Measurements from ENCODE around the gene MYBPHL.

DNA sequence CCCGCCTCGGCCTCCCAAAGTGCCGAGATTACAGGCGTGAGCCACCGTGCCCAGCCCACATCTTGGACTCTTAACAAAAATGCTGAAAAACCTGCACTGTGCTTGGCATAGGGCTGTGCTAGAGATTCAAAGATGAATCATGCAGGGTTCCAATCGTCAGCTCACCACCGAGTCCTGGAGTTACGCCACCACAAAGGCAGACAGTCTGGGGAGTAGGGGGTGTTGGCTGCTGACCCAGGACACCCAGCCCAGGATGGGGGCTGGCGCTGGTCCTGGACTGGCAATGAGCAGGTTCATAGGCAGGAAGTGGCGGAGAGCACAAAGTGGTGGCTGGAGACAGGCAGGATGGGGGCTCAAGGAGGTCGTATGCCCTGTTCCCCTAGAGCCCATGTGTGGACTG is 39.8 kb downstream of the MYBPHL start:
- TF ChIP-seq NFIC (IDR thresholded peaks at IDR 0.05; ENCODE audit: borderline replicate concordance): no peak
- TF ChIP-seq, protein P1, sequence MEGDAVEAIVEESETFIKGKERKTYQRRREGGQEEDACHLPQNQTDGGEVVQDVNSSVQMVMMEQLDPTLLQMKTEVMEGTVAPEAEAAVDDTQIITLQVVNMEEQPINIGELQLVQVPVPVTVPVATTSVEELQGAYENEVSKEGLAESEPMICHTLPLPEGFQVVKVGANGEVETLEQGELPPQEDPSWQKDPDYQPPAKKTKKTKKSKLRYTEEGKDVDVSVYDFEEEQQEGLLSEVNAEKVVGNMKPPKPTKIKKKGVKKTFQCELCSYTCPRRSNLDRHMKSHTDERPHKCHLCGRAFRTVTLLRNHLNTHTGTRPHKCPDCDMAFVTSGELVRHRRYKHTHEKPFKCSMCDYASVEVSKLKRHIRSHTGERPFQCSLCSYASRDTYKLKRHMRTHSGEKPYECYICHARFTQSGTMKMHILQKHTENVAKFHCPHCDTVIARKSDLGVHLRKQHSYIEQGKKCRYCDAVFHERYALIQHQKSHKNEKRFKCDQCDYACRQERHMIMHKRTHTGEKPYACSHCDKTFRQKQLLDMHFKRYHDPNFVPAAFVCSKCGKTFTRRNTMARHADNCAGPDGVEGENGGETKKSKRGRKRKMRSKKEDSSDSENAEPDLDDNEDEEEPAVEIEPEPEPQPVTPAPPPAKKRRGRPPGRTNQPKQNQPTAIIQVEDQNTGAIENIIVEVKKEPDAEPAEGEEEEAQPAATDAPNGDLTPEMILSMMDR (IDR thresholded peaks at IDR 0.05): no peak
- no peak for TF ChIP-seq MEF2A (IDR thresholded peaks at IDR 0.05; ENCODE audit: borderline replicate concordance, low read depth)
- TF ChIP-seq, protein P2, sequence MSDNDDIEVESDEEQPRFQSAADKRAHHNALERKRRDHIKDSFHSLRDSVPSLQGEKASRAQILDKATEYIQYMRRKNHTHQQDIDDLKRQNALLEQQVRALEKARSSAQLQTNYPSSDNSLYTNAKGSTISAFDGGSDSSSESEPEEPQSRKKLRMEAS (IDR thresholded peaks at IDR 0.05; ENCODE audit: low read depth): no peak
- TF ChIP-seq SMC3 (IDR thresholded peaks at IDR 0.05; ENCODE audit: low read depth, low read length): no peak
- no peak for TF ChIP-seq RCOR1 (IDR thresholded peaks at IDR 0.05; ENCODE audit: low read length)
- TF ChIP-seq GABPA (IDR thresholded peaks at IDR 0.05; ENCODE audit: low read depth): no peak
- TF ChIP-seq, protein P3, sequence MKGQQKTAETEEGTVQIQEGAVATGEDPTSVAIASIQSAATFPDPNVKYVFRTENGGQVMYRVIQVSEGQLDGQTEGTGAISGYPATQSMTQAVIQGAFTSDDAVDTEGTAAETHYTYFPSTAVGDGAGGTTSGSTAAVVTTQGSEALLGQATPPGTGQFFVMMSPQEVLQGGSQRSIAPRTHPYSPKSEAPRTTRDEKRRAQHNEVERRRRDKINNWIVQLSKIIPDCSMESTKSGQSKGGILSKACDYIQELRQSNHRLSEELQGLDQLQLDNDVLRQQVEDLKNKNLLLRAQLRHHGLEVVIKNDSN (IDR thresholded peaks at IDR 0.05; ENCODE audit: borderline replicate concordance, low read depth): no peak
- no peak for TF ChIP-seq YY1 (IDR thresholded peaks at IDR 0.05; ENCODE audit: low read depth)
- no peak for TF ChIP-seq EP300 (IDR thresholded peaks at IDR 0.05; ENCODE audit: borderline replicate concordance in 1 of 2, low read depth in 1 of 2, low read length in 1 of 2)
- no peak for TF ChIP-seq RFX5 (IDR thresholded peaks at IDR 0.05; ENCODE audit: low read length)
